Activated CD4-positive, alpha-beta T cell treated with anti-CD3 and anti-CD28 coated beads, Interleukin-2, Interleukin-4, amounts not matched to agents 100 ng/mL and 50 ng/mL, durations not matched to agents 16 hours and 8 hours (primary cell): Measurements from ENCODE around the gene PPP6R2.

ENCODE experiments used
- DNase-seq: peaks from one replicate; pipeline ENCODE4 v3.0.0-alpha.2; 2020; ENCODE audit warnings: low spot score

The PPP6R2 gene

DNA sequence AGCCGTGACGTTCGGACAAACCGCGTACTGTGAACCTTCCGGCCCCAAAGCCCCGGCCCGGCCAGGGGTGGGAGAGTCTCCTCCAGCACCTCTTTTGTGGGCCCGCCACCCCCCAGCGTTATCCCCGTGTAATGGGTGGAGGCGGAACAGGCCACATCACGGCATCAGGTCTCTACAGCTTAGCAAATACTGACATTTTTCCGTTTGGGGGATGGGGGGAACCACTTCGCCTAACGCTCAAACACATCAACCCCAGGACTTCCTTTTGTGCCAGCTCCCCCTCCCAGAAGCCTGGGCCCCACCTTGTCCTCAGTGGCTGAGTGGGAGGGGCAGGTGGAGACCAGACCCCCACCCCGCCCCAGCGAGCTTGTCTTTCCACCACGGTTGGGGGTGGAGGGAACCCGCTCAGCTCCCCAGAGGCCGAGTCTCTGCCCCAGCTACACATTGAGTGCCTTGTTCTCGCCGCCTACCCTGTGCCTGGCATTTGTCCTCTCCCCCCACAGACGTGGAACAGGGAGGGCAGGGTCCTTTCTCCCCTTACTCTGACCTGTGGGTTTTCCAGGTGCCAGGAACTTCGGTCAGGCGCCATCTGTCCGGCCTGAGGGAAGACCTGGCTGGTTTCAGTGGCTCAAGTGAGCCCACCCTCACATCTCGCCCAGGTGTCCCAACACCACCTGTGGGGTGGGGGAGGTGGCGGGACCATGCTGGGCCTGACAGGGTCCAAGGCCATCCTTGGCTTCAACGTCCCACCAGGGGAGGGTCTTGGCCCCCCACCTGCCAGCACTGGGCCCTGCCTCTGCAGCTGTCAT, 102.1 kb downstream of the PPP6R2 start:
- DNase-seq, result no peak

DNA sequence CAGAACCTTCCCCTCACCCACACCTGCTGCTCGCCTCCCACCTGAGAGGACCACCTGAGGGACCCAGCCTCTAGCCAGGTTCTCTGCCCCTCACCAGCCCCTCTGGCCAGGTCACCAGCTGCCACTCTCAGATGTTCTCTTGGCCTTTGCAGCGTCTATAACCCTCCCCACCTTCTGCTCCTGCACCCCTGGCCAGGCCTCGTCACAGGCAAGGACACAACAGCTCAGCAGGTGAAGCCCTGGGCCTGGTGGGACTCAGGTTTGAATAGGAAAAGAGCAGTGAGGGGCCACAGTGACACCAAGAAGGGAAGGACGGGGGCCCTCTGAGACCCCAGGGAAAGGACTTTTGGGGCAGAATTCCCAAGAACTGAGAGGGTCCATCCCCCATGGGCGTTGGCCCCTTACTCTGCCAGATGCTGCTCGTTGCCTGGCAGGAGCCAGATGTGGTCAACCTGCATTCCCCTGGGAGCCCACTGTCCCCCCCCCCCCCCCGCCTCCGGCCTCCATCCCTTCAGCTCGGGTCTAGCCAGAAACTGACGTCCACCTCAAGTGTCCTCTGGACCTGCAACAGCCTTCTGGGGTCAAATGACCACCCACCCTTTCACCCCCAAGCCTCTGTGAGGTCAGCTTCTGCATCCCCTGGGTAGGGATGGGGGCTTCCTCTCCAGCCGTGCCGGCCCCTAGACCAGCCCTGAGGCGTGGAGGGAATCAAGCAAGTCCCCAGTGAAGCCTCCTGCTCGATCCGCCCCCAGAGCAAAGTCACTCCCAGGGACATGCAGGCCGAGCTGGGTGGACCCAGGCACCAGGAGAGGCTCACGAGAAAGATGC, 103.0 kb downstream of the PPP6R2 start:
- no peak for DNase-seq

DNA sequence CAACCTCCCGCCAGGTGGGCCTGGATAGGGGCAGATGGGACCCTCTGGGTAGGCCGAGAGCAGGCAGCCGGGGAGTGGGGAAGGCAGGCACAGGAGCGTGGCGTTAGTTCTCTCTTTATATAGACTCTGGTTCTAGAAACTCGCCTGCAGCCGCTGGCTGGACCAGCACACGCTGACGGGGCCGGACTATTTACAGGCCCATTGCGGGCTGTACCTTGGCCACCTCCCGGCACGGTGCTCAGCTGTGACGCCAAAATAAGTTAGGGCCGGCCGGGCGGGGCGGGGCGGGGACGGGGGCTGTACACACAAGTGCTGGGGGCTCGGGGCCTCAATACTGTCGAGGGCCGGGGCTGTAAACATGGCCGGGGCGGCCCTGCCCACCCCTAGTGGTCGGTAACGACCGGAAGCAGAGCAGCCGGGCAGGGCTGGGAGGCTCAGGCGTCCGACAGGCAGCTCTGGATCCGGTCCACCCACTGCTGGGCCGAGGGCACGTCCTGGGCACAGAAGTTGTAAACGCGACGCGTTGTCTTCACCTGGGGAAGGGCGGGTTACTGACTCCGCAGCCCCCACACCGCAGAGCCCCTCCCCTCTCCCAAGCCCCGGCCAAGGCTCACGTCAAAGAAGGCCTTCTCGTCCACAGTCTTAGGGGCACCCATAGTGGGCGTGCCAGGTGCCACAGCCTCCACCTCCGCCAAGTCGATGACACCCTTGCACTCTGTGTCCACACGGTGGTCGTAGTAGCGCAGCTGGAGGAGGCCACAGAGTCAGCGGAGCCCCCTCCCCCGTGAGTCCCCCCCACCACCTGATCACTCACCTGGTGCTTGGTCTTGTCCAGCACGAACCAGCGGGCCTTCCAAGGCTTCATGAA, 103.8 kb downstream of the PPP6R2 start:
- no peak for DNase-seq

DNA sequence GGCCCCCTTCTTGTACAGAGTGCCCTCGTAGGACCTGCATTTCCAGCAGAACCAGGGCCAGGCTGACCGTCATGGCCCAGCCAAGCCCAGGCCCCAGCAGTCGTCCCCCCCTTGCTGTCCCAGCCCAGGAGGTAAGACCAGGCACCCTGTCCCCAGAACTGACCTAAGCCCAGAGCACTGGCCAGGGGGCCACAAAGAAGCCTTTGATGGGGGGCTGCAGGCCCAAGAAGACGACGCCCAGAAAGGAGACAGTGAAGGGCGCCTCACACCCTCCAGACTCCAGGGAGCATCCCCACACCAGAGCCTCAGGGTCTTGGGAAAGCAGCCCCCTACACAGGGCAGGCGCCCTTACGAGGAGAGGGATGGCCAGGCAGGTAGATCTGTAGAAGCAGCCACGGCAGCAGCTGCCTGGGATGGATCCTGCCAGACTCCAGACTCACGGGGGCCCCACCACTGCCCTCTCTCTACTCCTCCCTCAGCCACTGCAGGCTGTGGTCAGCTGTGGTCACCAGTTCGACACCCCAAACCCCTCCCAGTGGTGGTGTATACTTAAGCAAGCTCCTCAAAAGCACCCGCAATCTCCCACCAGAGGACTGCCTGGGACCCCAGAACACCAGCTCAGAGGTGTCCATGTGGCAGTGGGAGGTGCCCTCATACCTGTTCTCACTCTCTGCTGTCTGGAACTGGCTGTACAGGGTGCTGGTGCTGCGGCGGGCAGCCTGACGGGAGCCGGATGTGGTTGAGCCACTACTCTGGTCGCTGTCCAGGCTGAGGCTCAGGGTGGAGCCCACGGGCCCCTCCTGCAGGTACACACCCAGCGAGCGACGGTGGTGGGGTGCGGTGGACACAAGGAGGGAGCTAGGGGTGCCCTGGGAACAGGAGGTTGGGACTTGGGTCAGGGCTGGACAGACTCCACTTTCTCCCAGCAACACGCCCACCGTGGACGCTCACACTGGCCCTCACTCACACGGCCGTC, 104.7 kb downstream of the PPP6R2 start:
- no peak for DNase-seq

DNA sequence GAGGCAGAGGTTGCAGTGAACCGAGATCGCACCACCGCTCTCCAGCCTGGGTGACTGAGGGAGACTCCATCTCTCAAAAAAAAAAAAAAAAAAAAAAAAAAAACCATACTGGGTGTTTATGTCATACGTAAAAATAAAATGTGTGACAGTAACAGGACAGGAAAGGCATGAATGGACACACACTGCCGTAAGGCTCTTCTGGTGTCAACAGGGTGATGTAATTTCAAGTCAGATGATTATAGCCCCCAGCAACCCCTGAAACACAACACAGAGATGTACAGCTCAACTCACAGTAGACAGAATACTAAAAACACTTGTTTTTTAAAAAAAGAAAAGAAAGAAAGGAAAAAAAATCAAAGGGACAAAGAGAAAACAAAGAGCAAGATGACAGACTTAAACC, 109.5 kb downstream of the PPP6R2 start:
- no peak for DNase-seq

DNA sequence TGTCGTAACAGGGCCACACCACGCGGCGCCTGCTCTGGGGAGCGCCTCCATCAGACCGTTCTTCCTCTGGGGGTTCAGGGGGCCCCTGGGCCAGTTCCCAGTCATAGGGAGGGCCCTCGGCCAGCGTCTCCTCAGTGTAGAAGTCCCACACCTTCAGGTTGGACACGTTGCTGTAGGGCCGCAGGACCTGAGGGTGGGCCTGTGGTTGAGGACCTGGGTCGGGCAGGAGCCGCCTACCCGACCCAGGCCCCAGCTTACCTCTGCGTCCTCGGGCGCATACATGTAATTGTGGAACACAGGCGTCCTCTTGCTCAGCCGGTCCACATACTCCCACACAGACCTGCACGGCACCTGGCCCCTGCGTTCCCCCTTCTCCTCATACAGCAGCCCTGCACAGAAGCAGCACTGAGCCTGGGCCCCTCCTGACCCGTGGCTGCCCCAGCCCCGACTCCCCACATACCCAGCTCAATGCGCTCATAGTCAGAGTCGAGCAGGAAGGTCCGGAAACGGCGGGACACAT, 111.5 kb downstream of the PPP6R2 start:
- DNase-seq, result no peak

DNA sequence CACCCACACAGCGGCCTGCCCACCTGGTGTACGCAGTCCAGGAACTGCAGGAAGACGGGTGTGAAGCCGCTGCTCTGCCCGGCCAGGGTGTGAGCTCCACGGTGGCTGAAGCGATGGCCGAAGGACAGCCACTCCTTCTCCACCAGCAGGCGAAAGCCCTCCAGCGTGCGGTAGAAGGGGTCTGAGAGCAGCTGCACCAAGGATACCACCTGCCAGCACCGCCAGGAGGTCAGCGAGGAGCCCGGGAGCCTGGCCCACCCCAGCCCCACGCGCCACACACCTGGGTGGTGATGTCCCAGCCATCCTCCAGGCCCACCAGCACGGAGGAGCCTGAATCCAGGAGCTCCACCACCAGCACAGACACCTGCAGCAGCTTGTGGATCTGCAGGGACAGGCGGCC, 112.1 kb downstream of the PPP6R2 start:
- DNase-seq, result no peak

DNA sequence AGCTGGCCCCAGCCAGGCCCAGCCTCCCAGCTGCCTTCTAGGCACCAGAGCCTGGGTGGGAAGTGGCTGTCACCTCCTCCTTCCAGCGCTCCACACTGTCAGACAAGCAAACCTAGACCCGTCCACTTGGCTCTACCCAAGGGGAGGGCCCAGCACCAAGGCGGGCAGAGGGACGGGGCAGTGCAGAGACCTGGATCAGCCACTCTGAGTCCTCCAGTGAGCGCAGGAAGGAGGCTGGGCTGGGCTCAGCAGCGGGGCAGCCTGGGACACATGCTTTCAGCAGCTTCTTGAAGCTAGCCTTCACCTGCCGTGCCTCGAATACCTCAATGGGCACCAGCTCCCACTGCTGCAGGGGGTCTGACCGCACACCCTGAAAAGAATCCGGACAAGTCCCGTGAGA, 112.9 kb downstream of the PPP6R2 start:
- DNase-seq, result no peak

DNA sequence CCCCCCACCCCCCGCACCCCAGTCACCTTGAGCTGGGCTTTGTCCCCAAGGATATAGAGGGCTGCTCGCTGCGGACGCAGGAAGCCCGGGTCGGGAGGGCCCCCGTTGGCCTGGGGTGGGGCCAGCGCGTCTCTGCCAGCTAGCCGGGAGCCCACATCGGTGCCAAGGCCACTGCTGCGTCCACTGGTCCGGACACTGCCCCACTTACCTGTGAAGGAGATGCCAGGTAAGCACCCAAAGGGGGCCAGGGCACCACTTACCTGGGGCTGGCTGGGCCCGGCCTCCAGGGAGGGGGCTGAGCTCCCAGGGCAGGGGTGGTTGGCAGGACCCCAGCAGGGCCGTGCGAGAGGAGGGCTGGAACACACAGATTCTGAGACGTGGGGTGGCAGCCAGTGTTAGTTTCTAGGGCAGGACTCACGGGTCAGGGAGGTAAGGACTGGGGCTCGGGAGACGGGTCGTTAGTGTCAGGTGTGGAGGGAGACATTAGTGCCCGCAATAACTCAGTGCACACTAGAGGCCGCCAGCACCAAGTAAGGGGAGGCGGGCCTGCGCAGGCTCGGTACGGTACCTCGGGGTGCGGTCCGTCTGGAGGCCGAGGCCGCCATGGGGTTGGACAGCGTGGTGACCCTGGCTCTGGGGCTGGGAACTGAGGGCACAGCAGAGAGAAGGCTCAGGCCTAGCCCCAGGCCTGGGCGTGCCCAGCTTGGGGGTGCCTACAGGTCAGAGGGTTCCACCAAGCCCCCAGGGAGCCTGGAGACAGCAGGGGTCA, 113.5 kb downstream of the PPP6R2 start:
- DNase-seq, result no peak

DNA sequence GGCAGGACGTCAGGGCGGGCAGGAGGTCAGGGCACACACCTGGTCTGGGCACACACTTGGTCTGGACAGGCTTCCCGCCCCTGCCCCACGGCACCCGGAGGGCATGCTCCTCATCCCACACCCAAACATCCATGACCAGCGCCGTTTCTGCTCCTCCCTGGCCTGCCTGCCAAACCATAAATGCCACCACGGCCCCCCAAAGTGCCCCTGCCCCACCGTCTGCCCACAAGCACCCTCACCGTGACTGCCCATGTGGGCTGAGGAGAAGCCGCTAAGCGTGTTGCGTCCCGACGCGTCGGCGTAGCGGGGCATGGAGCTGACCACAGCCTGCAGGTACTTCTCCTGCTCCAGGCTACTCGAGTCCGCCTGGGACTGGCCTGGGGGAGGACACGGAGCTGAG, 115.9 kb downstream of the PPP6R2 start:
- DNase-seq, result no peak

DNA sequence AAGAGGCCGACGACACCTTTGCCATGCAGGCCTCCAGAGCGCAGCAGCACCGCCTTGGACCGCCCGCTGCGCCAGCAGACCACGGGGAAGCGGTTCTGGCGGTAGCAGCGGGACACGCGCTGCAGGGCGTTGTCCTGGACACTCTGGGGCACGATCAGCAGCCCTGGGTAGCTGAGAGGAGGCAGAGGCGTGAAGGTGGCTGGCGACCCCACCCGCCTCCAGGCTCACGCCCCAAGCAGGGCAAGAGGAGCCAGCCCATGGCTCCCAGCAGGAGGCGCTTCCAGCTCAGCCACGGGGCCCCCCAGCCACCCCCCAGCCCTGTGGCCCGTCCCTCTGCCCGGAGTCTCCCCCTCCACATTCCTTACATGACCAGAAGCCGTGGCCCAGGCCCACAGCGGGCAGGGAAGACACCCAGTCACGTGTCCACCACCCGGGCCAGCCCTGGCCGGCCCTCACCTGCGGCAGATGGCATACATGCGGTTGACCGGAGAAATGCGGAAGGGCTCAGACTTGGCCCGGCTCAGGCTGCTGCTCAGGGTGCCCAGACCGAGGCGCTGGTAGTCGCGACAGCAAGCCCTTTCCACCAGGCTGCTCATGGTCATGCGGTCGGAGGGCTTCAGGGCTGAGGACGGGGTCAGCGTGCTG, 116.5 kb downstream of the PPP6R2 start:
- no peak for DNase-seq

DNA sequence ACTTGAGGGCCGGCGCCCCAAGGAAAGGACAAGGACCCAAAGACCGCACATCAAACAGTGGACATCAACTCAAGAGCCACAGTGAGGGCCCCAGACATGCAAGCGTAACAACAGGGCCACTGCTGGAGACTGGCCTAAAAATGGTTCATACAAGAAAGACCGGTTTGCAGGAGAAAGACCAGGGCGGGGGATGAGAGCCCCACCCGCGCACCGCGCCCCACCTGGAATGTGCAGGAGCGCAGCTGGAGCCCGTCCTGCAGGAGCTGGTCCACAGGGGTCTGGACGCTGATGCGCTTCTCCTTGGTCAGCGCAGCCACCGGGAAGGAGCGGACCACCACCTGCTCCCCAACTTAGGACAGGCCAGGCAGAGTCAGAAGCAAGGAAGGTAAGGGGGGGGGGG, 117.8 kb downstream of the PPP6R2 start:
- DNase-seq, result no peak

DNA sequence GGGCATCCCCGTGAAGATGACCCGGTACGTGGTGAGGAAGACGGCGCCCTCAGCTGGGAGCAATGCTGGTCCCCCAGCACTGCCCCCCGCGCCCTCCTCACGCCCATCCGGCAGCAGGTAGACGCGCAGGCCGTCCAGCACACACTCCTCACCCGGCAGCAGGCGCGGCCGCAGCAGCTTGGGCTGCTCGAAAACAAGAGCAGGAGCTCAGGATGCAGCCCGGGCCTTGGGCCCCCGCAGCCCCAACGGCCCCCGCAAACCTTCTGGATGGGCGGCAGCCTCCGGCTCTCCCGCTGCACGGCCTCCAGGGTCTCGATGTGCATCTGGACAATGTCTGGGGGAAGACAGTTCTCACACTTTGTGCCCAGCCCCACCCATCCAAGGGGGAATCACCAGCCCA, 118.4 kb downstream of the PPP6R2 start:
- no peak for DNase-seq

DNA sequence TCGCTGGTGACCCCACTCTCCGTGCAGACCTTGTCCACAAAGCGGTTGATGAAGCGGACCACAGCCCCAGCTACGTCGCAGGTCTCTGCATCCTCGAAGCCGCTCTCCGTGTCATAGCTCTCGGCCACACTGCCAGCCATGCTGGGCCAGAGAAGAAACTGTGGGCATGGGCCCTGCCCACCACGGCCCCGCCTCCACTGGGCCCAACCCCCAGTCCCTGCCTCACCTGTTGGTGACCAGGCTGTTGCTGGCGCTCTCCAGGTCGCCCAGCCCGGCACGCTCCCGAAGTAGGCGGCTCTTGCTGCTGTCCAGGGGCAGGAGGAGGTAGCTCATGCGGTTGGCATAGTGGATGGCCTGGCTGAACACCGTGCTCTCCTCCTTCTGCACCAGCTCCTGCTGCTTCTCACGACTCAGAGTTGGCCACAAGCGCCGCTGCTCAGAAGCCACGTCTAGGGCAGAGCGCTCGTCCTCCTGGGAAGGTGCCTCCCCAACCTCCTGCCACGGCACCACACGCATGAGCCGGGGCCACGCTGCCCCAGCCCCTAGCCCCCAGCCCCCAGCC, 118.9 kb downstream of the PPP6R2 start:
- no peak for DNase-seq

DNA sequence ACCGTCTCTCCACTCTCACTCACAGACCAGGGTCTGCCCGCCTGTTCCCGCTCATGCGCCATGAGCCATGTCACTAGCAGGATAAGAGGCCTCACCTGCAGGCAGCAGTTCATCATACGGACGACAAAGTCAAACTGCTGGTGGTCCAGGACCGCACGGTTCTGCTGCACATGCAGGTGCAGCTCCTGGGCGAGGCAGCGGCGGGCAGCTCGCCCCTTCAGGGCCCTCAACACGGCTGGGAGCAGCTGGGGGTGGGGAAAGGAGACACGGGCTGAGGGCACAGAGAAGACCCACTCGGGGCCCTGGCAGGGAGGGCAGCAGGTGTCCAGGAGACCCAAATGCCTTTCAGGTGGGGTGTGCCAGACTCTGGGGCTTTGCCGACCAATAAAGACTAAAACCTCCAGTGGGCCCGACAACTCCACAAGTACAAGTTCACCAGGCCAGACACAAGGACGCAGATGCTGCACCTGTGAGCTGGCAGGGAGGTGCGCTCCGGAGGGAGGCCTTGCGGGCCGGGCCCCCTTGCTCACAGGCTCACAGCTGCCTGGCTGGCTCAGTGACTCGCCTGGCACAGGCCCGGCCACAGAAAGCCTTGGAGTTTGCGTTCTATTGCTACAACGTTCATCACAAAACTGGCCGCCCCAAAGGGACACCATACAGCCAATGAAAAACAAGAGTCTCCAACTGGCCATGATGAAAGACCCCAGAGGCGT, 120.2 kb downstream of the PPP6R2 start:
- DNase-seq, result no peak

DNA sequence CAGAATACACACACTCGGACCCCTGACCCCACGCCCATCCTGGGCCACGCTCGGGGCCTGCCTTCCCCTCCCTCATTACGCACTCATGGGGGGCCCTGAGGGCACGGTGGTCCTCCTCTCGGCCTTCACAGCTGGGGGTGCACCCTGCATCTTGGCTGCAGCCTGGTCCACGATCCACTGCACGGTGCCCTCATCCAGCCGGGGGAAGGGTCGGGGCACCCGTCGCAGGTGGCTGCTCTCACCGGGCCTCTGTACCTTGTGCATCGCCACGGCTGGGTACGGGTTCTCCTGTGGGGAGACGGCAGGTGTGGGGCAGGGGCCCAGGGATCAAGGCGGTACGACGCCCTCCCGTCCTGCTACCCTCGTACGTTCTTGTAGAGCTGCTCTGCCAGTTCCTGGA, 121.3 kb downstream of the PPP6R2 start:
- DNase-seq, result no peak

DNA sequence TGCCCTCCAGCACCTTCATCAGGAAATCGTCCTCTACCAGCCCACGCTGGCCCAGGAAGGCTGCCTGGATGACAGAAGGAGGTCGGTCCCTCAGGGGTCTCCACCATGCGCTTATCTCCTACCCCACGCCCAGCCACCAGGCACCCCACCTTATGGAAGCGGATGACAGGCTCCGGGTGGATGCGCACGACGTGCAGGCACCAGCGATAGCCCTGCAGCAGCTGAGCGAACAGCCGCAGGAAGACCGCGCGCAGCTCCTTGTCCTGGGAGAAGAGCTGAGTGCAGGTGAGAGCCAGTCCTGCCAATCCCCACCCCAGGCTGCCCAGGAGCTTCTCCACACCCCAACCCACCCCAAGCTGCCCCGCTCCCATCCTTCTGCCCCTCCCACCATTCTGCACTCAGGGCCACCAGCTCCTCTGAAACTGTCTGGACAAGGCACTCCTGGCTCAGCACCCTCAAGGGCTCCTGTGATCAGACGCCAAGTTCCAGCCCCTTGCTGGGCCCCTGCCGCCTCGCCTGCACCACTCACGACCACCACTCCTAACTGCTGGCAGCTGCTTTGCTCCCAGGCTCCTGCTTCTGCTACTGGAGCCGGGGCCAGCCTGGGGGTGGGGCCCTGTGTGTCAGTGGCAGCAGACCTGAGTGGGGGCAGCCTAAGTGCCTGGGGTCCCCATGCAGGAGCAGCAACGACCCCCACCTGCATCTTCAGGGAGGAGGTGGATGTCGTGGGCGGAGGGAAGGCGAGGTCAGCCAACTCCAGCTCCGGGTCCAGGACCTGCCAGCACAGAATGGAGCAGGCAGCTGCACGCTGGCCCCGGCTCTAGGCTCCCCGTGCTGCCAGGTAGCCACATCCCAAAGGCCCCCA, 122.2 kb downstream of the PPP6R2 start:
- DNase-seq, result no peak

DNA sequence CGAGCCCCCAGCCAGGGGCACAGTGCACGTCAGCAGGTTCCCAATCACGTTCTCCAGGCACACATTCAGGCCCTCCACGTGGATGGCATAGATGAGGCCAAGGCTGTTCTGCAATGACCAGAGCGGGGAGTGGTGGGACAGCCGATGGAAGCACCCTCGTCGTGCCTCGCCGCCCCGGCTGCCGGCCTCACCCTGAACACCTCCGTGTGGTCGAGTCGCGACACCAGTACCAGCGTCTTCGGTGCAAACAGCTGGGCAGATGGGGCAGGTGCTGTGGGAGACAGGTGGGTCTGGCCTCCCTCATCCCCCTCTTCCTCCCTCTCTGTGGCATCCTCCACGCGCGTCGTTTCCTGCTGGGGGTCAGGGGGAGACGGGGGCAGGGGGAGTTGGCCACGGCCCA, 124.2 kb downstream of the PPP6R2 start:
- no peak for DNase-seq
